Uterus (tissue), 4 donors: ENCODE results near the gene ZYX. TPM values are rescaled to one million over a fixed set of nuclear protein-coding genes. Genes with fewer than 3 reads are reported as not detected.
A peak's percentile ranks its signal among the peaks of the same experiment; 100 is the strongest.
"Not testable (repeated sequence)": the region's sequence is repeated elsewhere in the genome, so short reads cannot be mapped to it uniquely, and the experiment has no call there.

ENCODE experiments used
- DNase-seq, 2 donors: peaks; one replicate each; pipeline ENCODE4 v3.0.0-alpha.2; 2019 to 2020
- H3K27ac ChIP-seq, 2 donors: fragments of 200-600 bp; sonication (generic); 1 replicate in 1 of 2; 2 replicates in 1 of 2; pipeline ENCODE4 v1.5.1; 2016 to 2018
- H3K27me3 ChIP-seq, 2 donors: fragments of 200-600 bp; sonication (generic); one replicate each; pipeline ENCODE4 v1.5.1; 2018 to 2019; ENCODE audit warnings: control low read depth in 1 of 2
- H3K36me3 ChIP-seq, 2 donors: fragments of 200-600 bp; sonication (generic); one replicate each; pipeline ENCODE4 v1.5.1; 2019; ENCODE audit warnings: control low read depth in 1 of 2
- H3K4me1 ChIP-seq, 2 donors: fragments of 200-600 bp; sonication (generic); one replicate each; pipeline ENCODE4 v1.5.1; 2018 to 2019; ENCODE audit warnings: control low read depth in 1 of 2
- H3K4me3 ChIP-seq, 2 donors: fragments of 200-600 bp; sonication (generic); 1 replicate in 1 of 2; 2 replicates in 1 of 2; pipeline ENCODE4 v1.5.1; 2018 to 2019; ENCODE audit warnings: mild to moderate bottlenecking in 1 of 2
- H3K9me3 ChIP-seq, 2 donors: fragments of 200-600 bp; sonication (generic); one replicate each; pipeline ENCODE4 v1.5.1; 2019; ENCODE audit warnings: control low read depth in 1 of 2
- CTCF ChIP-seq, 4 experiments: fragments of 200-600 bp in 2 of 4; fragments of 450-650 bp in 2 of 4; sonication (generic) in 2 of 4; IDR thresholded peaks; one replicate each; pipeline ENCODE4 v1.5.1; 2016 to 2019; ENCODE audit warnings: antibody characterized with exemption in 4 of 4, mild to moderate bottlenecking in 2 of 4, moderate library complexity in 1 of 4
- POLR2A ChIP-seq, 2 donors: fragments of 450-650 bp; IDR thresholded peaks; one replicate each; pipeline ENCODE4 v1.6.1; 2016; ENCODE audit warnings: antibody characterized with exemption in 2 of 2, mild to moderate bottlenecking in 1 of 2, moderate library complexity in 1 of 2
- intact Hi-C: fragments of 100-400 bp; cut with DNase I; formaldehyde crosslinking; loops from one replicate; pipeline ENCODE4 v1.15.1; 2023; ENCODE audit warnings: low total_unique reads
- total RNA-seq, 4 donors: library from RNA; depleted of rRNA in 3 of 4; stranded (reverse); fragments of >200 nt in 3 of 4; gene quantifications; one replicate each; pipeline versions ENCODE4 v1.1.0 to v1.2.4, GENCODE V29; 2014 to 2023
- donor health status: DM: yes; HTN: yes; CAD: no.

ZYX gene
- total RNA-seq, 4 donors from 2014 or later, result 46.0 to 494 (median 95.9) TPM

- Histone ChIP-seq H3K27ac (no peak overlapping the region), H3K9me3 (no peaks in the 10 kb centered on the region), H3K4me1 (no peaks in the 10 kb centered on the region), H3K4me3 (no peak overlapping the region), H3K27me3 (no peaks in the 10 kb centered on the region), H3K36me3 (no peaks in the 10 kb centered on the region)
- intact Hi-C loops, result no loop called here
- TF ChIP-seq POLR2A (IDR thresholded peaks at IDR 0.05) (no peak), CTCF (IDR thresholded peaks at IDR 0.05) (no peak)
- DNase-seq, result no peak
Observed at GRCh38 chr7:143401265-143401664, 20.1 kb downstream of the ZYX start.

- not testable (repeated sequence) for DNase-seq
- H3K27ac ChIP-seq, result peak overlapping the region; percentile 11 to 27
Observed at GRCh38 chr7:143402233-143402632, 21.1 kb downstream of the ZYX start.

GRCh38 chr7:143405173-143406001 is 24.2 kb downstream of the ZYX start:
- H3K27me3 ChIP-seq, result no peaks in the 10 kb centered on the region
- H3K9me3 ChIP-seq, result no peaks in the 10 kb centered on the region
- intact Hi-C loops, result no loop called here
- H3K27ac ChIP-seq, result no peak overlapping the region
- H3K36me3 ChIP-seq, result no peaks in the 10 kb centered on the region
- TF ChIP-seq CTCF (IDR thresholded peaks at IDR 0.05) (no peak), POLR2A (IDR thresholded peaks at IDR 0.05) (no peak)
- no peak for DNase-seq
- H3K4me3 ChIP-seq, result no peak overlapping the region
- H3K4me1 ChIP-seq, result peaks cover 4 to 23% of the 10 kb centered on the region in 2 donors

More at GRCh38 chr7:143402233-143402632, 21.1 kb downstream of the ZYX start:
- intact Hi-C loops, H3K9me3 ChIP-seq, H3K4me1 ChIP-seq, H3K4me3 ChIP-seq, H3K27me3 ChIP-seq, H3K36me3 ChIP-seq: not testable (repeated sequence)

GRCh38 chr7:143406002-143406357 is 24.8 kb downstream of the ZYX start:
- no peak for DNase-seq
- TF ChIP-seq CTCF (IDR thresholded peaks at IDR 0.05), result no peak
- no peak for TF ChIP-seq POLR2A (IDR thresholded peaks at IDR 0.05)
- Histone ChIP-seq H3K4me3 (no peak overlapping the region), H3K27me3 (no peaks in the 10 kb centered on the region), H3K4me1 (peaks cover 4 to 23% of the 10 kb centered on the region in 2 donors), H3K36me3 (no peaks in the 10 kb centered on the region), H3K9me3 (no peaks in the 10 kb centered on the region), H3K27ac (no peak overlapping the region)
- intact Hi-C loops, result no loop called here

- peak in 1 of 2 donors; percentile 46 for DNase-seq
- H3K9me3 ChIP-seq, result no peaks in the 10 kb centered on the region
- intact Hi-C loops, result no loop called here
- H3K4me1 ChIP-seq, result peaks cover 4 to 29% of the 10 kb centered on the region in 2 donors
- H3K4me3 ChIP-seq, result no peak overlapping the region
- peak overlapping the region; percentile 64 to 65 for H3K27ac ChIP-seq
- no peak for TF ChIP-seq POLR2A (IDR thresholded peaks at IDR 0.05)
- no peak for TF ChIP-seq CTCF (IDR thresholded peaks at IDR 0.05)
- no peaks in the 10 kb centered on the region for H3K36me3 ChIP-seq
- H3K27me3 ChIP-seq, result no peaks in the 10 kb centered on the region
Observed at GRCh38 chr7:143407287-143408251, 26.4 kb downstream of the ZYX start.
